D721Med (cell line): Measurements from ENCODE around the gene TM4SF18.
"Not testable (repeated sequence)": the region's sequence is repeated elsewhere in the genome, so short reads cannot be mapped to it uniquely, and the experiment has no call there.

Source experiments
- DNase-seq: peaks from one replicate; pipeline ENCODE4 v3.0.0; 2011; ENCODE audit warnings: low spot score; ENCODE audit not compliant: insufficient read length
- FAIRE-seq: peaks from 2 replicates; lab custom pipeline; 2011; peaks lifted over from hg19 to GRCh38; lab: Jason Lieb, UNC
- CTCF ChIP-seq: IDR thresholded peaks from 2 replicates; pipeline ENCODE4 v1.5.1; 2012; ENCODE audit warnings: mild to moderate bottlenecking, control low read depth; ENCODE audit not compliant: insufficient read depth; ENCODE audit errors: missing control alignments

Gene TM4SF18

DNA sequence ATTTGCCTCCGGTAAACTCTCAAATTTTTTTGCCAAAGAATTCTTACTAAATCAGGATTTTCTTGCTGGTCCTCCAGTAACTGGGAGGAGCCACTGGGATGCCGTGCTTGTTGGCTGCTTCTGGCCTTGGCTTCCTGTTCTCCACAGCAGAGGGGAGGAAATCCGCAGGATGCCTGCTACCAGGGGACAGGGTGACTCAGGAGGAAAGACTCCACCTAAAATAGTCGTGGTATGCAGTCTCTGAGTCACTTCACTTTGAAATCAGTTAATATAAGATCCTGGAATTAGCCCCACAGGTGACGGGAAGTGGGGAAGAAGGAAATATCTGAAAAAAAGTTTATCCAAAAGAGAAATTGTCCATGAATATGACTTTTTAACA, 6.5 kb upstream of the TM4SF18 start:
- TF ChIP-seq CTCF: no peak
- FAIRE-seq (no peak), DNase-seq (no peak)

- not testable (repeated sequence) for DNase-seq, FAIRE-seq
Observed at GRCh38 chr3:149337486-149337885, 4.0 kb upstream of the TM4SF18 start.

GRCh38 chr3:149336925-149337324, 3.5 kb upstream of the TM4SF18 start:
- no peak for TF ChIP-seq CTCF
- FAIRE-seq (no peak), DNase-seq (no peak)

DNA sequence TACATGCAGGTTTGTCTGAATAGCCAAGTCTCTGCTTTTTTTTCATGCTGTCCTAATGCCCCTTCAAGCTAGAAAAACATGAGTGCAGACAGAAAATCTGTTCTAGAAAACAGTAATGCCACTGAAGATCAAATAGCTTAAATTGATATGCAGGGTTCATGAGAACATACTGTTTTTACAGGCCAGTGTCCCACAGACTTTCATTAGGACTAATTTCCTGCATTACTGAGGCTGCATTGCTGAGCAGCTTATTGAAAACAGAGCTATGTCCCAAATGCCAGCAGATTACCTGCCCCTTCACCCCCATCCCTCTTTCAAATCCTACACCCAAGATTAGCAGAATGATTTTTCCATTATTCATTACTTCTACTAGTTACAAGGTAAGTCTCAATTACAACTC, 665 bp downstream of the TM4SF18 start:
- no peak for DNase-seq
- FAIRE-seq: no peak
- TF ChIP-seq CTCF: no peak

GRCh38 chr3:149332227-149332765, 1.1 kb downstream of the TM4SF18 start:
- TF ChIP-seq CTCF: no peak
- DNase-seq: no peak
- FAIRE-seq: no peak

GRCh38 chr3:149331396-149331795, 2.0 kb downstream of the TM4SF18 start:
- TF ChIP-seq CTCF: no peak
- DNase-seq (no peak), FAIRE-seq (no peak)

GRCh38 chr3:149330609-149331331, 2.7 kb downstream of the TM4SF18 start:
- FAIRE-seq (no peak), DNase-seq (no peak)
- no peak for TF ChIP-seq CTCF
